NB4 (cell line): ENCODE results near the gene SCIN.

Experiments
- POLR2A ChIP-seq: IDR thresholded peaks from 2 replicates; pipeline ENCODE4 v1.6.1; 2011; ENCODE audit warnings: mild to moderate bottlenecking; ENCODE audit not compliant: insufficient read length; ENCODE audit errors: extremely low read depth
- TF ChIP-seq, protein P1 (sequence below): IDR thresholded peaks from one replicate; pipeline ENCODE4 v1.5.1; 2012; ENCODE audit warnings: low read depth, low read length
- TF ChIP-seq, protein P2 (sequence below): IDR thresholded peaks from 2 replicates; pipeline ENCODE4 v1.6.1; 2011; ENCODE audit warnings: low read depth, low read length

DNA sequence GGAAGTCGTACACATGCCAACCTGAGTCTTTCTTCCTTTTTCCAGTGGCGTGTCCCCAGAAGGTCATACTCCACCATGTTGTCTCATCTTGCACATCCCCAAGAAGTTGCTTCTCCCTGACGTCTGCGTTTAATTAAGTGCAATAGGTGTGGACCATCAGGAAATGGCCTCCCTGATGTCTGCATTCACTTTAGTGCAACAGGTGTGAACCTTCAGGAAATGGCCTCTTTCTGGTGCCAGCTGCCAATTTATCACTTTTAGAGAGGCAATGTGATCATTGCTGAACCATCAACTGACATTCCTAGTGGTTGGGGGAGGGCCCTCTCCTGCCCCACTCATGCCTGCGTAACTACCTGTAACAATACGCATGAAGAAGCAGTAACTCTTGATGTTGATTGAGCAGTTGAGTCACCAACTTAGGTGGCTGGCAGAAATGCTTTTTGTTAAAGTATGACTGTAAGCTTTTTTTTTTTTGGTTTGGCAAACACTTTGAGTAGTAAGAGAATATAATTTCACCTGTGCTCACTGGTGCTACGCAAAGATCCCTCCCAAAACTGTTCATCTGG lies 25.8 kb downstream of the SCIN start:
- TF ChIP-seq, protein P1, sequence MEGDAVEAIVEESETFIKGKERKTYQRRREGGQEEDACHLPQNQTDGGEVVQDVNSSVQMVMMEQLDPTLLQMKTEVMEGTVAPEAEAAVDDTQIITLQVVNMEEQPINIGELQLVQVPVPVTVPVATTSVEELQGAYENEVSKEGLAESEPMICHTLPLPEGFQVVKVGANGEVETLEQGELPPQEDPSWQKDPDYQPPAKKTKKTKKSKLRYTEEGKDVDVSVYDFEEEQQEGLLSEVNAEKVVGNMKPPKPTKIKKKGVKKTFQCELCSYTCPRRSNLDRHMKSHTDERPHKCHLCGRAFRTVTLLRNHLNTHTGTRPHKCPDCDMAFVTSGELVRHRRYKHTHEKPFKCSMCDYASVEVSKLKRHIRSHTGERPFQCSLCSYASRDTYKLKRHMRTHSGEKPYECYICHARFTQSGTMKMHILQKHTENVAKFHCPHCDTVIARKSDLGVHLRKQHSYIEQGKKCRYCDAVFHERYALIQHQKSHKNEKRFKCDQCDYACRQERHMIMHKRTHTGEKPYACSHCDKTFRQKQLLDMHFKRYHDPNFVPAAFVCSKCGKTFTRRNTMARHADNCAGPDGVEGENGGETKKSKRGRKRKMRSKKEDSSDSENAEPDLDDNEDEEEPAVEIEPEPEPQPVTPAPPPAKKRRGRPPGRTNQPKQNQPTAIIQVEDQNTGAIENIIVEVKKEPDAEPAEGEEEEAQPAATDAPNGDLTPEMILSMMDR, result no peak
- TF ChIP-seq POLR2A, result no peak
- TF ChIP-seq, protein P2, sequence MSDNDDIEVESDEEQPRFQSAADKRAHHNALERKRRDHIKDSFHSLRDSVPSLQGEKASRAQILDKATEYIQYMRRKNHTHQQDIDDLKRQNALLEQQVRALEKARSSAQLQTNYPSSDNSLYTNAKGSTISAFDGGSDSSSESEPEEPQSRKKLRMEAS, result no peak
